HL-60 (cell line): ENCODE results near the gene TSPAN17.

Experiments used
- DNase-seq, 2 experiments: peaks; one replicate each; pipeline ENCODE4 v3.0.0-alpha.2; 2010 to 2020; ENCODE audit warnings: low read depth in 1 of 2, low spot score in 1 of 2
- H3K27ac ChIP-seq: fragments of 250-450 bp; sonication (Bioruptor Pico); replicated peaks from 2 replicates; pipeline ENCODE4 v1.5.1; 2020; ENCODE audit warnings: mild to moderate bottlenecking, moderate library complexity
- H3K27me3 ChIP-seq: fragments of 250-450 bp; sonication (Bioruptor Pico); 2 replicates; pipeline ENCODE4 v1.5.1; 2021; ENCODE audit warnings: mild to moderate bottlenecking, moderate library complexity; ENCODE audit not compliant: insufficient read depth, poor library complexity, severe bottlenecking
- H3K4me3 ChIP-seq: replicated peaks from 2 replicates; pipeline ENCODE4 v1.5.1; 2011; ENCODE audit warnings: mild to moderate bottlenecking, control low read depth, low read length; ENCODE audit not compliant: insufficient read depth
- GABPA ChIP-seq: IDR thresholded peaks from 2 replicates; pipeline ENCODE4 v1.6.1; 2012; ENCODE audit warnings: low read depth
- POLR2AphosphoS5 ChIP-seq: IDR thresholded peaks from 2 replicates; pipeline ENCODE4 v1.6.1; 2012; ENCODE audit warnings: low read depth
- REST ChIP-seq: IDR thresholded peaks from 2 replicates; pipeline ENCODE4 v1.6.1; 2012; ENCODE audit warnings: low read depth; ENCODE audit not compliant: insufficient replicate concordance
- SPI1 ChIP-seq: IDR thresholded peaks from 2 replicates; pipeline ENCODE4 v1.6.1; 2012; ENCODE audit warnings: low read depth, mild to moderate bottlenecking, borderline replicate concordance
- TF ChIP-seq, protein P1 (sequence below): IDR thresholded peaks from one replicate; pipeline ENCODE4 v1.5.1; 2011; ENCODE audit warnings: low read length, control low read depth, inconsistent platforms; ENCODE audit not compliant: insufficient read depth

Gene TSPAN17

DNA sequence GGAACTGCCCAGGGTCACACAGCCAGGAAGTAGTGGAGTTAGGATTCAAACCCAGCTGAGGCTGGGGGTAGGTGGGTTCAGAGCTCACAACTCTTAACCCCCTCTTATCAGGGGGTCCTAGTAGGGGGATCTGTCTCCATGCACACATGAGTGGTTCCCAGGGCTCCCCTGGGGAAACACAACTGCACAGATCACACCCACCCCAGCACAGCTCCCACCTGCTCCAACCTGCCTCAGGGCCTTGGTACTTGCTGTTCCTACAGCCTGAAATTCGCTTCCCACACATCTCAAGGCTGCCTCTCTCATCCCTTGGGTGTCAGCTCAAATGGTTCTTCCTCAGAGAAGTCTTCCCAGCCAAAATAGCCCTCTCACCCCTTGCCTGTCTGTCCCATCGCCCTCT is 21.8 kb upstream of the TSPAN17 start:
- Histone ChIP-seq H3K27ac (no peak overlapping the region), H3K27me3 (peaks cover 51% of the 10 kb centered on the region), H3K4me3 (no peak overlapping the region)
- TF ChIP-seq SPI1, result no peak
- TF ChIP-seq POLR2AphosphoS5, result no peak
- no peak for TF ChIP-seq GABPA
- TF ChIP-seq, protein P1, sequence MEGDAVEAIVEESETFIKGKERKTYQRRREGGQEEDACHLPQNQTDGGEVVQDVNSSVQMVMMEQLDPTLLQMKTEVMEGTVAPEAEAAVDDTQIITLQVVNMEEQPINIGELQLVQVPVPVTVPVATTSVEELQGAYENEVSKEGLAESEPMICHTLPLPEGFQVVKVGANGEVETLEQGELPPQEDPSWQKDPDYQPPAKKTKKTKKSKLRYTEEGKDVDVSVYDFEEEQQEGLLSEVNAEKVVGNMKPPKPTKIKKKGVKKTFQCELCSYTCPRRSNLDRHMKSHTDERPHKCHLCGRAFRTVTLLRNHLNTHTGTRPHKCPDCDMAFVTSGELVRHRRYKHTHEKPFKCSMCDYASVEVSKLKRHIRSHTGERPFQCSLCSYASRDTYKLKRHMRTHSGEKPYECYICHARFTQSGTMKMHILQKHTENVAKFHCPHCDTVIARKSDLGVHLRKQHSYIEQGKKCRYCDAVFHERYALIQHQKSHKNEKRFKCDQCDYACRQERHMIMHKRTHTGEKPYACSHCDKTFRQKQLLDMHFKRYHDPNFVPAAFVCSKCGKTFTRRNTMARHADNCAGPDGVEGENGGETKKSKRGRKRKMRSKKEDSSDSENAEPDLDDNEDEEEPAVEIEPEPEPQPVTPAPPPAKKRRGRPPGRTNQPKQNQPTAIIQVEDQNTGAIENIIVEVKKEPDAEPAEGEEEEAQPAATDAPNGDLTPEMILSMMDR, result no peak
- TF ChIP-seq REST, result no peak
- no peak for DNase-seq

- Histone ChIP-seq H3K27me3 (peaks cover 51% of the 10 kb centered on the region), H3K27ac (no peak overlapping the region), H3K4me3 (no peak overlapping the region)
- TF ChIP-seq SPI1 (no peak), REST (no peak), GABPA (no peak), POLR2AphosphoS5 (no peak)
- TF ChIP-seq, protein P1, result no peak
- DNase-seq, result no peak
These were observed 21.1 kb upstream of the TSPAN17 start for GRCh38 chr5:176625966-176626875.

- Histone ChIP-seq H3K27me3 (peaks cover 48% of the 10 kb centered on the region), H3K27ac (no peak overlapping the region), H3K4me3 (no peak overlapping the region)
- TF ChIP-seq SPI1 (no peak), GABPA (no peak), REST (no peak), POLR2AphosphoS5 (no peak)
- TF ChIP-seq, protein P1, result no peak
- DNase-seq, result no peak
These were observed 20.4 kb upstream of the TSPAN17 start for GRCh38 chr5:176626876-176627236.
